Heart left ventricle (tissue), 16 donors: ENCODE data around the gene SLC7A1. TPM values are rescaled to one million over a fixed set of nuclear protein-coding genes. Genes with fewer than 3 reads are reported as not detected.

Experiments
- ATAC-seq, 4 donors: fragments of 200-7000 bp; cut with Tn5 transposase; one replicate each; pipeline ENCODE4 v1.9.1; 2020 to 2022; ENCODE audit warnings: moderate library complexity in 4 of 4, mild to moderate bottlenecking in 3 of 4, moderate number of reproducible peaks in 1 of 4
- DNase-seq, 5 donors: peaks; one replicate each; pipeline ENCODE4 v3.0.0-alpha.2; 2020
- H3K27ac ChIP-seq, 12 donors: fragments of 200-600 bp; sonication (generic) in 4 of 12; one replicate each; pipeline versions ENCODE4 v1.5.0 to v1.8.0; 2016 to 2022; ENCODE audit warnings: mild to moderate bottlenecking in 2 of 12
- H3K27me3 ChIP-seq, 9 donors: fragments of 200-600 bp; sonication (generic) in 2 of 9; one replicate each; pipeline versions ENCODE4 v1.5.1 to v1.8.0; 2016 to 2022; ENCODE audit warnings: mild to moderate bottlenecking in 3 of 9
- H3K36me3 ChIP-seq, 9 donors: fragments of 200-600 bp; sonication (generic) in 2 of 9; one replicate each; pipeline versions ENCODE4 v1.5.0 to v1.8.0; 2018 to 2022; ENCODE audit warnings: mild to moderate bottlenecking in 2 of 9
- H3K4me1 ChIP-seq, 12 donors: fragments of 200-600 bp; sonication (generic) in 4 of 12; one replicate each; pipeline versions ENCODE4 v1.5.0 to v1.8.0; 2016 to 2022; ENCODE audit warnings: mild to moderate bottlenecking in 3 of 12
- H3K4me3 ChIP-seq, 12 donors: fragments of 200-600 bp; sonication (generic) in 4 of 12; one replicate each; pipeline versions ENCODE4 v1.5.0 to v1.8.0; 2017 to 2022; ENCODE audit warnings: mild to moderate bottlenecking in 9 of 12, moderate library complexity in 4 of 12
- H3K9me3 ChIP-seq, 12 donors: fragments of 200-600 bp; sonication (generic) in 4 of 12; one replicate each; pipeline versions ENCODE4 v1.5.0 to v1.8.0; 2016 to 2022; ENCODE audit warnings: mild to moderate bottlenecking in 1 of 12
- CTCF ChIP-seq, 12 donors: fragments of 200-600 bp; sonication (generic) in 4 of 12; IDR thresholded peaks; one replicate each; pipeline versions ENCODE4 v1.5.0 to v1.8.0; 2018 to 2022; ENCODE audit warnings: antibody characterized with exemption in 12 of 12, mild to moderate bottlenecking in 5 of 12
- POLR2A ChIP-seq, 2 donors: fragments of 450-650 bp; IDR thresholded peaks; one replicate each; pipeline ENCODE4 v1.6.1; 2017; ENCODE audit warnings: antibody characterized with exemption in 2 of 2, mild to moderate bottlenecking in 2 of 2, moderate library complexity in 2 of 2
- WGBS, 4 donors: extraction: QIAGEN DNeasy Blood & Tissue Kit in 2 of 4; methylation state at CpG; one replicate each; pipeline versions ENCODE4 v1.1.5 to v1.1.7; 2013 to 2018; 5-methylcytosine and 5-hydroxymethylcytosine counted together
- intact Hi-C, 10 donors: fragments of 100-400 bp; cut with DNase I; formaldehyde crosslinking; loops; one replicate each; pipeline versions ENCODE4 v1.11.1 to v1.14.2; 2022
- polyA plus RNA-seq, 2 donors: library from polyadenylated mRNA; stranded (reverse); fragments of 200-250 nt; gene quantifications; one replicate each; pipeline ENCODE4 v1.2.3, GENCODE V29; 2013
- total RNA-seq, 9 donors: library from RNA; depleted of rRNA in 2 of 9; stranded (reverse); fragments of >200 nt in 2 of 9; fragmentation: NEBNext Ultra II Directional in 3 of 9; extraction: Animal tissue kit (Norgen Biotek cat#: 25700) in 3 of 9; gene quantifications; one replicate each; pipeline versions ENCODE4 v1.1.0 to v1.2.4, GENCODE V29; 2016 to 2023
- donor health status: ischemic (EF 13 %, LVEDD 7.1; RV severe dilation, severe dysfunction).
- donor health status: healthy with polysubstance abuse.
- donor health status: DM: no; HTN: yes; CAD: no.
- donor health status: DM: no; HTN: no; CAD: no.
- donor health status: ischemic (EF 25% LVEDD 6.9; RV normal size, moderate dysfunction).
- donor health status: ischemic (EF 25% LVEDD 5.7; RV mildly dilated, moderate dysfunction).
- donor health status: healthy.
- donor health status: DM: yes; HTN: yes; CAD: no.
- donor health status: ischemic (EF 35%, LVEDD 5.7; RV mildly dilated, moderate dysfunction).
- donor health status: nonischemic (EF 11% LVEDD 7.7; RV severe dilation, severe dysfunction).
- donor health status: DM: yes; HTN: yes; CAD: no.
- donor health status: PGD.
- donor health status: ischemic (EF 29% LVEDD 5.4; RV normal size, mild dysfunction).
- donor health status: nonischemic (EF 23%, LVEDD 6.1; RV moderate dilation, normal function).

SLC7A1 gene
- total and polyA plus RNA-seq, 11 donors: 3.5 to 66.7 (median 14.3) TPM

GRCh38 chr13:29482504-29482903 is 113.0 kb downstream of the SLC7A1 start:
- Histone ChIP-seq H3K27ac (no peak overlapping the region), H3K4me1 (peaks cover 0 to 39% (median 8%) of the 10 kb centered on the region in 12 donors), H3K36me3 (peaks cover 0 to 10% (median 0%) of the 10 kb centered on the region in 9 donors), H3K9me3 (no peaks in the 10 kb centered on the region), H3K4me3 (no peak overlapping the region), H3K27me3 (no peaks in the 10 kb centered on the region)
- intact Hi-C loops: no loop called here
- no peak for DNase-seq
- 57 to 65% (median 59%) methylated on average over 4 of the region's 4 CpGs for WGBS, 4 donors
- no peak for TF ChIP-seq CTCF (IDR thresholded peaks at IDR 0.05)
- TF ChIP-seq POLR2A (IDR thresholded peaks at IDR 0.05): no peak
- ATAC-seq: no peak

GRCh38 chr13:29481603-29482002 is 113.9 kb downstream of the SLC7A1 start:
- Histone ChIP-seq H3K27me3 (no peaks in the 10 kb centered on the region), H3K4me3 (no peak overlapping the region), H3K9me3 (no peaks in the 10 kb centered on the region), H3K4me1 (peaks cover 0 to 39% (median 8%) of the 10 kb centered on the region in 12 donors), H3K27ac (no peak overlapping the region), H3K36me3 (peaks cover 0 to 10% (median 0%) of the 10 kb centered on the region in 9 donors)
- TF ChIP-seq CTCF (IDR thresholded peaks at IDR 0.05) (no peak), POLR2A (IDR thresholded peaks at IDR 0.05) (no peak)
- WGBS, 4 donors: 83 to 92% (median 90%) methylated on average over 5 of the region's 5 CpGs
- intact Hi-C loops: no loop called here
- DNase-seq (no peak), ATAC-seq (no peak)

GRCh38 chr13:29480893-29481525 is 114.5 kb downstream of the SLC7A1 start:
- H3K27ac ChIP-seq: peak overlapping the region in 1 of 12 donors; percentile 4
- WGBS, 4 donors: 58 to 64% (median 60%) methylated on average over 11 of the region's 11 CpGs
- DNase-seq (no peak), ATAC-seq (peak; percentile 52 to 67 (median 58))
- H3K36me3 ChIP-seq: peaks cover 0 to 10% (median 0%) of the 10 kb centered on the region in 9 donors
- intact Hi-C loops: no loop called here
- no peaks in the 10 kb centered on the region for H3K27me3 ChIP-seq
- peaks cover 0 to 39% (median 8%) of the 10 kb centered on the region in 12 donors for H3K4me1 ChIP-seq
- TF ChIP-seq POLR2A (IDR thresholded peaks at IDR 0.05) (no peak), CTCF (IDR thresholded peaks at IDR 0.05) (no peak)
- no peak overlapping the region for H3K4me3 ChIP-seq
- no peaks in the 10 kb centered on the region for H3K9me3 ChIP-seq

- Histone ChIP-seq H3K9me3 (no peaks in the 10 kb centered on the region), H3K27ac (peak overlapping the region in 1 of 12 donors; percentile 10), H3K27me3 (no peaks in the 10 kb centered on the region), H3K4me3 (no peak overlapping the region), H3K36me3 (peaks cover 0 to 7% (median 0%) of the 10 kb centered on the region in 9 donors), H3K4me1 (peaks cover 0 to 39% (median 8%) of the 10 kb centered on the region in 12 donors)
- DNase-seq: no peak
- no peak for ATAC-seq
- WGBS, 4 donors: 66 to 73% (median 71%) methylated on average over 25 of the region's 25 CpGs
- intact Hi-C loops: no loop called here
- TF ChIP-seq POLR2A (IDR thresholded peaks at IDR 0.05) (no peak), CTCF (IDR thresholded peaks at IDR 0.05) (no peak)
Observed at GRCh38 chr13:29479716-29480492, 115.6 kb downstream of the SLC7A1 start.
